Ovary (tissue), 9 donors: ENCODE data around the gene MORN5. TPM values are rescaled to one million over a fixed set of nuclear protein-coding genes. Genes with fewer than 3 reads are reported as not detected.

ENCODE experiments used
- DNase-seq, 5 donors: peaks; one replicate each; pipeline ENCODE4 v3.0.0-alpha.2; 2019 to 2020
- H3K27ac ChIP-seq, 2 donors: fragments of 200-600 bp; one replicate each; pipeline versions ENCODE4 v1.5.1 to v1.8.0; 2019 to 2022
- H3K27me3 ChIP-seq: fragments of 200-600 bp; one replicate; pipeline ENCODE4 v1.8.0; 2022
- H3K36me3 ChIP-seq: fragments of 200-600 bp; sonication (generic); one replicate; pipeline ENCODE4 v1.5.1; 2019
- H3K4me1 ChIP-seq: one replicate; pipeline ENCODE4 v1.8.1; 2013; ENCODE audit warnings: mild to moderate bottlenecking, moderate library complexity; ENCODE audit not compliant: insufficient read depth
- H3K4me3 ChIP-seq: fragments of 200-600 bp; sonication (generic); one replicate; pipeline ENCODE4 v1.5.1; 2017
- H3K9me3 ChIP-seq, 2 donors: fragments of 200-600 bp in 1 of 2; sonication (generic) in 1 of 2; one replicate each; pipeline versions ENCODE4 v1.5.1 to v1.8.1; 2013 to 2019; ENCODE audit warnings: mild to moderate bottlenecking in 1 of 2, moderate library complexity in 1 of 2
- EP300 ChIP-seq: sonication (generic); formaldehyde crosslinking; IDR thresholded peaks from one replicate; pipeline ENCODE4 v1.6.1; 2017; ENCODE audit warnings: antibody characterized with exemption
- POLR2A ChIP-seq: fragments of 450-650 bp; IDR thresholded peaks from one replicate; pipeline ENCODE4 v1.6.1; 2017; ENCODE audit warnings: antibody characterized with exemption, mild to moderate bottlenecking, moderate library complexity
- WGBS, 3 donors: extraction: QIAGEN DNeasy Blood & Tissue Kit in 1 of 3; methylation state at CpG; one replicate each; pipeline versions ENCODE4 v1.1.5 to v1.1.7; 2013 to 2017; 5-methylcytosine and 5-hydroxymethylcytosine counted together
- intact Hi-C, 4 donors: fragments of 100-400 bp; cut with DNase I; formaldehyde crosslinking; loops; one replicate each; pipeline versions ENCODE4 v1.11.0 to v1.15.1; 2022 to 2023
- polyA plus RNA-seq, 2 donors: library from polyadenylated mRNA; stranded (reverse); fragments of 200-250 nt in 1 of 2; fragments of 350-450 nt in 1 of 2; fragmentation: Illumina TruSeq in 1 of 2; extraction: RNeasy Lipid Tissue Mini Kit (QIAGEN cat#74804) in 1 of 2; gene quantifications; one replicate each; pipeline ENCODE4 v1.2.3, GENCODE V29; 2013 to 2014
- total RNA-seq, 7 donors: library from RNA; depleted of rRNA in 2 of 7; stranded (reverse); fragments of >200 nt in 2 of 7; fragmentation: NEBNext Ultra II Directional in 3 of 7; extraction: Animal tissue kit (Norgen Biotek cat#: 25700) in 3 of 7; gene quantifications; one replicate each; pipeline versions ENCODE4 v1.1.0 to v1.2.4, GENCODE V29; 2016 to 2023
- TF ChIP-seq, protein P1 (sequence below), 3 donors: fragments of 450-650 bp in 2 of 3; fragments of 200-600 bp in 1 of 3; IDR thresholded peaks; one replicate each; pipeline versions ENCODE4 v1.5.1 to v1.8.0; 2016 to 2022; ENCODE audit warnings: antibody characterized with exemption in 3 of 3, mild to moderate bottlenecking in 1 of 3
- donor health status: DM: no; HTN: no; CAD: no; lungs with moderate emphysema.
- donor health status: DM: no; HTN: no; CAD: no.
- donor health status: Bipolar disorder and iron deficiency.
- donor health status: DM: yes; HTN: yes; CAD: no.
- donor health status: DM: no; HTN: no; CAD: no.
- donor health status: DM: yes; HTN: yes; CAD: no.

The MORN5 gene
- total and polyA plus RNA-seq, 9 donors, result 0.63 to 25.4 (median 1.6) TPM; not detected in 2

DNA sequence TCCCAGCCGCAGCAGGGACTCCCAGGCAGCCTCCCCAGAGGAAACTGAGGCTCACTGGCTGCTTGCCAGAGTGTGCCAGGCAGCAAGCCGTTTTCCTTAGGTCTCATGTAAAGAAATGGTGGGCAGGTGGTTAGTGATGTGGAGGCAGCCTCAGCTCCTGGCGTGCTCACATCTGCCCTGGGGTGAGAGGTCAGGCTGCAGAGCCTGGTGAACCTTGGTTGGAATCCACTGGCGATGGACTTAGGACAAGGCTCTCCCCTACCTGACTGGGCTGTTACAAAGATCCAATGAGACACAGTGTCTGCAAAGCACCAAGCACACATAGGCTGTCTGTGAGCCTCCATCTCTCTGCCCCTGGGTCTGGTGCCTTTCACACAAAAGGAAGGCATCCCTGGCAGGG is 38.2 kb downstream of the MORN5 start:
- no peaks in the 10 kb centered on the region for H3K27me3 ChIP-seq
- H3K36me3 ChIP-seq, result no peaks in the 10 kb centered on the region
- no peaks in the 10 kb centered on the region for H3K4me1 ChIP-seq
- H3K27ac ChIP-seq, result no peak overlapping the region
- H3K9me3 ChIP-seq, result no peaks in the 10 kb centered on the region
- H3K4me3 ChIP-seq, result no peak overlapping the region
- DNase-seq, result no peak
- 59 to 76% (median 60%) methylated on average over 4 of the region's 4 CpGs for WGBS, 3 donors
- intact Hi-C loops, result no loop called here
- no peak for TF ChIP-seq POLR2A
- TF ChIP-seq, protein P1, sequence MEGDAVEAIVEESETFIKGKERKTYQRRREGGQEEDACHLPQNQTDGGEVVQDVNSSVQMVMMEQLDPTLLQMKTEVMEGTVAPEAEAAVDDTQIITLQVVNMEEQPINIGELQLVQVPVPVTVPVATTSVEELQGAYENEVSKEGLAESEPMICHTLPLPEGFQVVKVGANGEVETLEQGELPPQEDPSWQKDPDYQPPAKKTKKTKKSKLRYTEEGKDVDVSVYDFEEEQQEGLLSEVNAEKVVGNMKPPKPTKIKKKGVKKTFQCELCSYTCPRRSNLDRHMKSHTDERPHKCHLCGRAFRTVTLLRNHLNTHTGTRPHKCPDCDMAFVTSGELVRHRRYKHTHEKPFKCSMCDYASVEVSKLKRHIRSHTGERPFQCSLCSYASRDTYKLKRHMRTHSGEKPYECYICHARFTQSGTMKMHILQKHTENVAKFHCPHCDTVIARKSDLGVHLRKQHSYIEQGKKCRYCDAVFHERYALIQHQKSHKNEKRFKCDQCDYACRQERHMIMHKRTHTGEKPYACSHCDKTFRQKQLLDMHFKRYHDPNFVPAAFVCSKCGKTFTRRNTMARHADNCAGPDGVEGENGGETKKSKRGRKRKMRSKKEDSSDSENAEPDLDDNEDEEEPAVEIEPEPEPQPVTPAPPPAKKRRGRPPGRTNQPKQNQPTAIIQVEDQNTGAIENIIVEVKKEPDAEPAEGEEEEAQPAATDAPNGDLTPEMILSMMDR (IDR thresholded peaks at IDR 0.05), result no peak
- no peak for TF ChIP-seq EP300

DNA sequence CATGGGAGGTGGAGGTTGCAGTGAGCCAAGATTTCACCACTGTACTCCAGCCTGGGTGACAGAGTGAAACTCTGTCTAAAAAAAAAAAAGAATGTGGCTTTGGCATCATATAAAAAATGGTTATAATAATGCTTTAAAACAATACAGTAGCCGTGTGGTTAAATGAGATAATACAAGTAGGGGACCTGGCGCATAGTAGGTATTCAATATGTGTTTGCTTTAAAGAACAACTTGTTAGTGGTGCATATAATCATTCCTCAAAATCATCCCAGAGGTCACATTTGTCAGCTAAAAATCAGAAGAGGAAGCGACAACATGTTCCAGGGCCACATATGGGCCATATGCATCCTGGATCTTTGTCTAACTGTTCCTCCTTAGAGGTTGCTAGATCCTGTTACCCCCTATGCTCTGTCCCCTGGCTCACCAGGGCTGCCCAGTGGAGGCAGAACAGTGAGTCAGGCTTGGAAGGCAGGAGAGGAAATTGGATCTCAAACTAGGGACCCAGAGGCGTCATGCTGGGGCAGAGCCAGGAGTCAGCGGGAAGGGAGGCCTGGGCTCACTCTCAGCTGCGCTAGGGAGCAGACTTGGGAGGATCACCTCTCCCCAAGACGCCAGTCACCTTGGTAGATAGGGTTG is 41.4 kb downstream of the MORN5 start:
- TF ChIP-seq, protein P1 (IDR thresholded peaks at IDR 0.05), result no peak
- no peak for TF ChIP-seq POLR2A
- TF ChIP-seq EP300, result no peak
- Histone ChIP-seq H3K4me1 (no peaks in the 10 kb centered on the region), H3K27ac (no peak overlapping the region), H3K27me3 (no peaks in the 10 kb centered on the region), H3K36me3 (no peaks in the 10 kb centered on the region), H3K9me3 (no peaks in the 10 kb centered on the region), H3K4me3 (no peak overlapping the region)
- DNase-seq, result no peak
- WGBS, 3 donors, result 82 to 84% (median 83%) methylated on average over 7 of the region's 7 CpGs
- intact Hi-C loops, result no loop called here

DNA sequence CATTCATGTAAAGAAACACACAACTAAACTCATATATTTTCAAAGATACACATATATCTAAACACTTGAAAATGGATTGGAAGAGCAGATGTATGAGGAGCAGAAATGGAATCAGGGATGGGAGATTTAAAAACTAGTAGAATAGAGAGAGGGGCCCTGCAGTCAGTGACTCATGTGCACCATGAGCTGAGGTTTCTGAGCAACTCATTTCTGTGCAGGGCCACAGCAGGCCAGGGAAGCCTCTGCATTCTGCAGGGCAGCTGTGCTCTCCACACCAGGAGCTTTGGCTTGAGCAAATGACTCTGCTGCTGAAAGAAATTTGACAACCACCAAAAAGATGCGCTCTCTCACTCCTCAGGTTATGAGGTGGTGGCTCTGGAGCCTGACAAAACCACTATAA is 41.9 kb downstream of the MORN5 start:
- intact Hi-C loops, result no loop called here
- TF ChIP-seq EP300 (no peak), POLR2A (no peak)
- TF ChIP-seq, protein P1 (IDR thresholded peaks at IDR 0.05), result no peak
- H3K4me1 ChIP-seq, result no peaks in the 10 kb centered on the region
- H3K9me3 ChIP-seq, result no peaks in the 10 kb centered on the region
- DNase-seq, result no peak
- no peak overlapping the region for H3K27ac ChIP-seq
- H3K4me3 ChIP-seq, result no peak overlapping the region
- WGBS, 3 donors, result 95 to 100% (median 96%) methylated on average over 1 of the region's 1 CpG
- no peaks in the 10 kb centered on the region for H3K36me3 ChIP-seq
- H3K27me3 ChIP-seq, result no peaks in the 10 kb centered on the region

DNA sequence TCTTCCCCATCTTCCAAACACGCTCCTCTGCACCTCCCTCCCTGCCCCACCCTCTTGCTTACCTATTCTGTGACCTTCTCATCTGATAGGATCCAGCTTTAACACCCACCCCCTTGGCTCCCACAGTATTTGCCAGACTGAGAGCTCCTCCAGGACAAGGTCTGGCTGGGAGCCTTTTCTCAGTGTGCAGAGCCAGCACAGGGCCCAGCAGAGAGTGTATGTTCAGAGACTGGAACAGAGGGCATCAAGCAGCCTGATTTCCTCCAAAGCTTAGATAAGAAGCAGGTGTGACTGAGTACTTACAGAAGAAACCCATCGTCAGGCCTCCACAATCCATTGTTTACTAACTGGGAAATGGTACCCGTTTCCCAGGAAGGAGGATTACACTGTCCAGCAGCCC is 42.4 kb downstream of the MORN5 start:
- Histone ChIP-seq H3K4me3 (no peak overlapping the region), H3K27ac (no peak overlapping the region), H3K27me3 (no peaks in the 10 kb centered on the region), H3K4me1 (no peaks in the 10 kb centered on the region), H3K9me3 (no peaks in the 10 kb centered on the region), H3K36me3 (no peaks in the 10 kb centered on the region)
- no peak for DNase-seq
- no peak for TF ChIP-seq EP300
- TF ChIP-seq POLR2A, result no peak
- TF ChIP-seq, protein P1 (IDR thresholded peaks at IDR 0.05), result no peak
- WGBS, 3 donors, result 65 to 73% (median 66%) methylated on average over 3 of the region's 3 CpGs
- intact Hi-C loops, result no loop called here
